Small intestine (tissue), 7 donors: Measurements from ENCODE around the gene MSGN1. TPM values are rescaled to one million over a fixed set of nuclear protein-coding genes. Genes with fewer than 3 reads are reported as not detected.

Experiments used
- DNase-seq, 2 donors: peaks; one replicate each; pipeline versions ENCODE4 v3.0.0 to v3.0.0-alpha.2; 2013
- FAIRE-seq: peaks from 2 replicates; lab custom pipeline; 2012; peaks lifted over from hg19 to GRCh38; lab: Jason Lieb, UNC
- H3K27ac ChIP-seq, 3 donors: one replicate each; pipeline ENCODE4 v1.5.1; 2013; ENCODE audit warnings: low read length in 2 of 3, mild to moderate bottlenecking in 2 of 3, control low read depth in 1 of 3, inconsistent platforms in 1 of 3, low read depth in 1 of 3, moderate library complexity in 1 of 3
- H3K27me3 ChIP-seq, 3 donors: one replicate each; pipeline ENCODE4 v1.6.1; 2013; ENCODE audit warnings: low read length in 3 of 3, inconsistent platforms in 1 of 3; ENCODE audit not compliant: control insufficient read depth in 3 of 3, insufficient read depth in 3 of 3
- H3K36me3 ChIP-seq, 3 donors: one replicate each; pipeline ENCODE4 v1.6.1; 2013; ENCODE audit warnings: low read length in 3 of 3, inconsistent platforms in 1 of 3, low read depth in 1 of 3, mild to moderate bottlenecking in 1 of 3, moderate library complexity in 1 of 3; ENCODE audit not compliant: control insufficient read depth in 3 of 3, insufficient read depth in 2 of 3
- H3K4me1 ChIP-seq, 3 donors: one replicate each; pipeline ENCODE4 v1.6.1; 2013; ENCODE audit warnings: low read length in 2 of 3, inconsistent platforms in 1 of 3, low read depth in 1 of 3, mild to moderate bottlenecking in 1 of 3, moderate library complexity in 1 of 3; ENCODE audit not compliant: control insufficient read depth in 3 of 3, insufficient read depth in 2 of 3
- H3K4me3 ChIP-seq, 3 donors: one replicate each; pipeline ENCODE4 v1.5.1; 2013; ENCODE audit warnings: low read length in 3 of 3, control low read depth in 1 of 3, inconsistent platforms in 1 of 3, low read depth in 1 of 3, mild to moderate bottlenecking in 1 of 3, moderate library complexity in 1 of 3
- H3K9me3 ChIP-seq, 2 donors: one replicate each; pipeline ENCODE4 v1.6.1; 2013; ENCODE audit warnings: low read depth in 1 of 2, low read length in 1 of 2; ENCODE audit not compliant: control insufficient read depth in 2 of 2, insufficient read depth in 1 of 2
- WGBS, 3 donors: extraction: QIAGEN DNeasy Blood & Tissue Kit; methylation state at CpG; one replicate each; pipeline ENCODE4 v1.1.7; 2013; 5-methylcytosine and 5-hydroxymethylcytosine counted together
- polyA plus RNA-seq, 4 donors: library from polyadenylated mRNA; stranded (reverse) in 3 of 4; unstranded in 1 of 4; fragments of 200-250 nt in 3 of 4; fragments of 120-200 nt in 1 of 4; gene quantifications; one replicate each; pipeline versions ENCODE4 v1.2.1 to v1.2.3, GENCODE V29; 2013
- donor health status: healthy with polysubstance abuse.
- donor health status: control.
- donor health status: control.
- donor health status: Bipolar disorder and iron deficiency.
- donor health status: healthy.

The MSGN1 gene
- polyA plus RNA-seq, 4 donors, result not detected

DNA sequence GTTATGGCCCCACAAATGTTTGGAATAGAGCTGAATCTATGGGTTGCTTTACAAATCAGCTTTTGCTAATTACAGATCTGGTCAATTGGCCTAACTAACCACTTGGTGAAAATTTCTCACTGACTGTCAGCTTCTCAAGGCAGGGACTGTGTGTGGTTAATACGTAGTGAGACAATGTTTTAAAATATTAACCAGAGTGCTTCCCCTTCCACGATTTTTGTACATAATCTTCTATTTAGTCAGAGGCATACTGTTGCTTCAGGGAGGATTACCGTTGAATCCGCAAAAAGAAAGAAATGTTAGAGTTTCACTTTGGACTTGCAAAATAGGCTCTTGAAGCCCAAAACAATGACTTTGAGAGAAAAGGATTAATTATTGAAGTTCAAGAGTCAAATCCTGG is 47.3 kb downstream of the MSGN1 start:
- no peak for FAIRE-seq

DNA sequence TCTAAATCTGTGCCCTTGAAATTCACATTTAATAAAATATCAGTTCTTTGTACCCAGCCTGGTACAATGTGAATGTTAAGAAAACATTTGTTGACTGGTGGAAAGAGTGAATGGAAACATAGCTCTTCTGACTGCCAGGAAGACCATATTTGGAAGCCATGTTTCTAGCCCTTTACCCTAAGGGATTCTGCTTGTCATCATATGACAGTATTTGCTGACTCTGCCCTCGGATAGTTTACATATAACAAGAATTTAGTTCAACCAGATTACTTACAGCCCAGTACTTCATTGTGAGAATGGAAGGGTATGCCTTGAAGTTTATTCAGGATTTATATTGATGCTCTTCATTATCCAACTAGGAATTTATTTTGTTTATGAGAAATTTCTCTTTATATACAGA is 48.4 kb downstream of the MSGN1 start:
- H3K4me3 ChIP-seq, result no peak overlapping the region
- no peaks in the 10 kb centered on the region for H3K36me3 ChIP-seq
- H3K4me1 ChIP-seq, result no peaks in the 10 kb centered on the region
- DNase-seq, result no peak
- no peak overlapping the region for H3K27ac ChIP-seq
- no peaks in the 10 kb centered on the region for H3K9me3 ChIP-seq
- WGBS, 3 donors, result 46 to 55% (median 50%) methylated on average over 1 of the region's 1 CpG
- peaks cover 0 to 4% (median 0%) of the 10 kb centered on the region in 3 donors for H3K27me3 ChIP-seq
- no peak for FAIRE-seq

More for the DNA sequence above, 47.3 kb downstream of the MSGN1 start:
- 46 to 64% (median 47%) methylated on average over 4 of the region's 4 CpGs for WGBS, 3 donors
- Histone ChIP-seq H3K36me3 (no peaks in the 10 kb centered on the region), H3K4me1 (no peaks in the 10 kb centered on the region), H3K27me3 (no peaks in the 10 kb centered on the region), H3K4me3 (no peak overlapping the region), H3K9me3 (no peaks in the 10 kb centered on the region), H3K27ac (no peak overlapping the region)
- no peak for DNase-seq

DNA sequence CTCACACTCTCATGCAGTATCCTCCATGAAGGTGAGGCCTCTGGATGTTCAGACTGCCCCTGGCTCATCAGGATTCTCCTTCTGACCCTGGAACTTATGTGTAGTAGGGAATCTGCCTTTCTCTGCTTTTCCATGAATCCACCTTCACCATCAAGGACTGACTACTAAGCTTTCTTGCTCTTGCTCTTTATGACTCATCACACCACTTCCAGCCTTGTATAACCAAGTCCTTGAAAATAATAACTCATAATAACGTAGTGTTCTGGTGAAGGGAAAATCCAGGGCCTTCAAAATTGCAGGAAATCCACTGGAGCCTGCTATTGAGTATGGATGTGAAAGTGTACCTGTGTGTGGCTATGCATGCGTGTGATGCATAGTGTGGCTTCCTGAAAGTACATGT is 50.9 kb downstream of the MSGN1 start:
- H3K27ac ChIP-seq, result no peak overlapping the region
- H3K27me3 ChIP-seq, result peaks cover 0 to 9% (median 0%) of the 10 kb centered on the region in 3 donors
- H3K9me3 ChIP-seq, result no peaks in the 10 kb centered on the region
- no peaks in the 10 kb centered on the region for H3K36me3 ChIP-seq
- 63 to 81% (median 64%) methylated on average over 2 of the region's 2 CpGs for WGBS, 3 donors
- H3K4me1 ChIP-seq, result no peaks in the 10 kb centered on the region
- no peak overlapping the region for H3K4me3 ChIP-seq
- DNase-seq, result no peak
- no peak for FAIRE-seq

Other genes with a start within 250 kb of the MSGN1 start
- gene SMC6, start 62.6 kb upstream of the MSGN1 start, polyA plus RNA-seq, result 10 to 100 TPM in 2 of 4 donors, 1 to 10 TPM in 2; 8.8 to 22.6 (median 10.5) TPM
- 1 to 10 TPM; 1.1 to 9.5 (median 3.4) TPM for gene GEN1, start 62.3 kb upstream of the MSGN1 start, polyA plus RNA-seq
- 10 to 100 TPM in 1 of 4 donors, 1 to 10 TPM in 2, under 1 TPM in 1; 0.67 to 14.7 (median 4.2) TPM for gene KCNS3, start 62.2 kb downstream of the MSGN1 start, polyA plus RNA-seq